HL-60 (cell line): ENCODE measurements around the gene ROBO1.

ENCODE experiments used
- CTCF ChIP-seq: IDR thresholded peaks from one replicate; pipeline ENCODE4 v1.5.1; 2011; ENCODE audit warnings: low read length, control low read depth, inconsistent platforms; ENCODE audit not compliant: insufficient read depth
- POLR2AphosphoS5 ChIP-seq: IDR thresholded peaks from 2 replicates; pipeline ENCODE4 v1.6.1; 2012; ENCODE audit warnings: low read depth
- SPI1 ChIP-seq: IDR thresholded peaks from 2 replicates; pipeline ENCODE4 v1.6.1; 2012; ENCODE audit warnings: low read depth, mild to moderate bottlenecking, borderline replicate concordance

DNA sequence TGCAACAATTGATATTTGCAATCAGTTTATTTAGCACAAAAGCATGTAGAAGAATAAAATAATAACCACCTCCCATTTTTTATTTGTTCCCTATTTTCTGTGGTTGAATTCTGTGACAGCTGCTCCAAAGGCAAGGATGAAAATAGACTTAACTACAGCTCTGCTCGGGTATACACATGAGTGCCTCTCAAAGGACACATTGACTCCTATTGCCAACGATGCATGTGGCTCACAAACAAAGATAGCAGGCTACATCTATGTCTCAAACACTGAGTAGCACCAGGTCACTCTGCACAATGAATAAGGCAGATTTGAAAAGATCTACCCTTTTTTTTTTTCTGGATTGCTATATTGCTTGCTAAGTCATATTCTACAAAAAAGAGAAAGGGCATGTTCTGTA lies 612.9 kb downstream of the ROBO1 start:
- TF ChIP-seq SPI1 (no peak), CTCF (no peak), POLR2AphosphoS5 (no peak)
